Astrocyte (in vitro differentiated cells and primary cell): ENCODE measurements around the gene KCTD11. TPM values are rescaled to one million over a fixed set of nuclear protein-coding genes. Genes with fewer than 3 reads are reported as not detected.

Experiments used
- DNase-seq: peaks from one replicate; pipeline ENCODE4 v3.0.0-alpha.2; 2010; ENCODE audit warnings: low read depth
- FAIRE-seq: peaks from 2 replicates; lab custom pipeline; 2011; peaks lifted over from hg19 to GRCh38; lab: Jason Lieb, UNC
- H2AFZ ChIP-seq: 2 replicates; pipeline ENCODE4 v1.6.0; 2012; ENCODE audit warnings: low read depth, low read length, inconsistent platforms
- H3K27ac ChIP-seq: 2 replicates; pipeline ENCODE4 v1.5.1; 2011; ENCODE audit warnings: low read depth, low read length, inconsistent platforms
- H3K27me3 ChIP-seq: 2 replicates; pipeline ENCODE4 v1.6.0; 2011; ENCODE audit warnings: low read length, inconsistent platforms; ENCODE audit not compliant: insufficient read depth
- H3K36me3 ChIP-seq: 2 replicates; pipeline ENCODE4 v1.5.1; 2011; ENCODE audit warnings: low read length, inconsistent platforms; ENCODE audit not compliant: insufficient read depth
- H3K4me1 ChIP-seq: 2 replicates; pipeline ENCODE4 v1.5.1; 2011; ENCODE audit warnings: low read length, inconsistent platforms; ENCODE audit not compliant: insufficient read depth
- H3K4me2 ChIP-seq: 2 replicates; pipeline ENCODE4 v1.6.0; 2012; ENCODE audit warnings: low read length, inconsistent platforms
- H3K4me3 ChIP-seq: 2 replicates; pipeline ENCODE4 v1.5.1; 2011; ENCODE audit warnings: low read depth, mild to moderate bottlenecking, low read length, inconsistent platforms; ENCODE audit not compliant: insufficient read depth
- H3K79me2 ChIP-seq: 2 replicates; pipeline ENCODE4 v1.6.0; 2012; ENCODE audit warnings: mild to moderate bottlenecking, low read length, inconsistent platforms; ENCODE audit not compliant: insufficient read depth
- H3K9ac ChIP-seq: 2 replicates; pipeline ENCODE4 v1.6.0; 2012; ENCODE audit warnings: mild to moderate bottlenecking, low read length, inconsistent platforms
- H3K9me3 ChIP-seq: 2 replicates; pipeline ENCODE4 v1.5.1; 2012; ENCODE audit warnings: low read depth, mild to moderate bottlenecking, low read length, inconsistent platforms; ENCODE audit not compliant: insufficient read depth
- H4K20me1 ChIP-seq: 2 replicates; pipeline ENCODE4 v1.6.0; 2012; ENCODE audit warnings: low read length, inconsistent platforms; ENCODE audit not compliant: insufficient read depth
- H3K27ac Mint-ChIP-seq: one replicate; pipeline ENCODE4 v1.8.0; 2021; ENCODE audit warnings: mild to moderate bottlenecking, mixed read lengths; ENCODE audit not compliant: unreplicated experiment
- H3K27me3 Mint-ChIP-seq: one replicate; pipeline ENCODE4 v1.8.0; 2021; ENCODE audit warnings: low read depth, mixed read lengths; ENCODE audit not compliant: unreplicated experiment
- H3K36me3 Mint-ChIP-seq: one replicate; pipeline ENCODE4 v1.8.0; 2021; ENCODE audit warnings: low read depth, mixed read lengths; ENCODE audit not compliant: unreplicated experiment
- H3K4me1 Mint-ChIP-seq: one replicate; pipeline ENCODE4 v1.8.0; 2021; ENCODE audit warnings: low read depth, mixed read lengths; ENCODE audit not compliant: unreplicated experiment
- H3K4me3 Mint-ChIP-seq: one replicate; pipeline ENCODE4 v1.8.0; 2021; ENCODE audit warnings: mild to moderate bottlenecking, moderate library complexity, mixed read lengths; ENCODE audit not compliant: unreplicated experiment
- H3K9me3 Mint-ChIP-seq: one replicate; pipeline ENCODE4 v1.8.0; 2021; ENCODE audit warnings: mild to moderate bottlenecking, mixed read lengths; ENCODE audit not compliant: unreplicated experiment
- EZH2 ChIP-seq: IDR thresholded peaks from 2 replicates; pipeline ENCODE4 v1.6.1; 2012; ENCODE audit warnings: mild to moderate bottlenecking, low read length, inconsistent platforms; ENCODE audit not compliant: insufficient read depth
- total RNA-seq: library from RNA; stranded (reverse); gene quantifications from 2 replicates; pipeline ENCODE4 v1.2.1, GENCODE V29; 2021
- TF ChIP-seq, protein P1 (sequence below): IDR thresholded peaks from 2 replicates; pipeline ENCODE4 v1.5.1; 2011; ENCODE audit warnings: low read depth, mild to moderate bottlenecking, inconsistent platforms, low read length, moderate library complexity; ENCODE audit not compliant: insufficient read depth

The KCTD11 gene
- total RNA-seq, 1 donor from 2014 or later, result 31.6 TPM

DNA sequence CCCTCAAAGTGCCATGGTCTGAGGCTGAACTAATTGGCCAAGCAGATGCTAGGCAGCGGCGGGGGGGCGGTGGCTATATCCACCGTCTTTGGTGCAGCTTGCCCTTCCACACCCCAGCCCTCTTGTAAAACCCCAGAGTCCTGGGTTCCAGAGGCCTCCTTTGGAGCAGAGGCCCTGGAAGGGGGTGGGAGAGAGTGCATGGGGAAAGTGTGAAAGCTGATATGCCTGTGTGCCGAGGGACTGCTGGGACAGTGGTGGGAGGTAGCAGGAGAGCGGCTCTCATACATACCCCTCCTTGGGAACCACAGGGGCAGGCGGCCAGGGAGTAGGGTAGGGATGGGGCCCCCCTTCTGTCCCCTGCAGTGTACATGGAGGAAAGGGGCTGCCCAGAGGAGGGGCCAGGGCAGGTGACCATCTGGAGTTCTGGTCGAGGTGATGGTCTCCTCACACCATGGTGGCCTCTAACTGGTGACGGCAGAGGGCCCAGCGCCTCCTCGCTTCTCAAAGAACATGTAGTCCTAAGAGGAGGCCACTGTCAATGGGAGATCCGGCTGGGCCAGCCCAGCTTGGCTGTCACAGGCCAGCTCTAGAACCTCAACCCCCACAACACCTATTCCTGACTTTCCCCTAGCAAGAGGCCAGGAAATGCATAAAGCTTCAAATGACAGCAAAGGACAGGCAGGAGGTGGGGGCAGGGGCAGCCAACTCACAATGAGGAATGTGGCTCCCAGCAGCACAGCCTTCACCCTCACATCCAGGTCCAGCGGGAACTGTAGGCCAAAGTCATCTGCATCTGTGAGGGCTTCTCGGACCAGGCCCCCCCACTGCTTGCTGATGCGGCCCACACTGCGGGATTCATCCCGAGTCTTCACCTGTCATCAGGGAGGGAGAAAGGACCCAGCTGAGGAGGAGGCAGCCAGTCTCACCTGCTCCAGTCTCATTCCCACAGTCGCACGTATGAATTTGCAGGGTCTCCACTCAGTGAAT is 38.3 kb downstream of the KCTD11 start:
- H3K27ac Mint-ChIP-seq, result no peak overlapping the region
- H3K79me2 ChIP-seq, result peaks cover 23% of the 10 kb centered on the region
- H3K36me3 Mint-ChIP-seq, result peaks cover 21% of the 10 kb centered on the region
- H3K4me1 ChIP-seq, result peaks cover 12% of the 10 kb centered on the region
- peaks cover 5% of the 10 kb centered on the region for H3K4me1 Mint-ChIP-seq
- no peak overlapping the region for H2AFZ ChIP-seq
- no peak for TF ChIP-seq EZH2
- TF ChIP-seq, protein P1, sequence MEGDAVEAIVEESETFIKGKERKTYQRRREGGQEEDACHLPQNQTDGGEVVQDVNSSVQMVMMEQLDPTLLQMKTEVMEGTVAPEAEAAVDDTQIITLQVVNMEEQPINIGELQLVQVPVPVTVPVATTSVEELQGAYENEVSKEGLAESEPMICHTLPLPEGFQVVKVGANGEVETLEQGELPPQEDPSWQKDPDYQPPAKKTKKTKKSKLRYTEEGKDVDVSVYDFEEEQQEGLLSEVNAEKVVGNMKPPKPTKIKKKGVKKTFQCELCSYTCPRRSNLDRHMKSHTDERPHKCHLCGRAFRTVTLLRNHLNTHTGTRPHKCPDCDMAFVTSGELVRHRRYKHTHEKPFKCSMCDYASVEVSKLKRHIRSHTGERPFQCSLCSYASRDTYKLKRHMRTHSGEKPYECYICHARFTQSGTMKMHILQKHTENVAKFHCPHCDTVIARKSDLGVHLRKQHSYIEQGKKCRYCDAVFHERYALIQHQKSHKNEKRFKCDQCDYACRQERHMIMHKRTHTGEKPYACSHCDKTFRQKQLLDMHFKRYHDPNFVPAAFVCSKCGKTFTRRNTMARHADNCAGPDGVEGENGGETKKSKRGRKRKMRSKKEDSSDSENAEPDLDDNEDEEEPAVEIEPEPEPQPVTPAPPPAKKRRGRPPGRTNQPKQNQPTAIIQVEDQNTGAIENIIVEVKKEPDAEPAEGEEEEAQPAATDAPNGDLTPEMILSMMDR, result no peak
- peaks cover 25% of the 10 kb centered on the region for H3K36me3 ChIP-seq
- no peak overlapping the region for H3K27ac ChIP-seq
- no peaks in the 10 kb centered on the region for H3K27me3 ChIP-seq
- no peaks in the 10 kb centered on the region for H3K27me3 Mint-ChIP-seq
- no peaks in the 10 kb centered on the region for H3K9me3 ChIP-seq
- H3K4me3 ChIP-seq, result no peak overlapping the region
- no peak overlapping the region for H3K9ac ChIP-seq
- peak overlapping the region; percentile 14 for H3K4me3 Mint-ChIP-seq
- no peak for DNase-seq
- no peak for FAIRE-seq
- H3K9me3 Mint-ChIP-seq, result no peaks in the 10 kb centered on the region
- H3K4me2 ChIP-seq, result no peak overlapping the region
- peaks cover 38% of the 10 kb centered on the region for H4K20me1 ChIP-seq

DNA sequence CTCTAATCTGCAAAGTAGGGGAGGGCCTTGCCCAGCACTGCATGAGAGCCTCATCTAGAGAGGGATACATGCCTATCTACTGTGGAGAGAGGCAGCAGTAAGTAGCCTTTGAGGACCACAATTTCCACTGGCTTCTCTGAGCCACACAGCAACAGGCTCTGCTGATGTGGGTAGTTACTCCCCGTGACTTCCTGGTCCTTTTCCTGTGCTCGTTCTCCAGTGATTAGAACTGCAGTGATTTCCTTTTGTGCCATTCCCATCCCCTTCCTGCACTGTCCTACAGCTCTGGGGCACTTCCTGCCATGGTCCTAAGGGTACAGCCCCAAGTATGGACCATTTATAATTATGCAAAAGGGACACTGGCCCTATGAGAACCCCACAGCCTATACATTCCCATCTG is 39.3 kb downstream of the KCTD11 start:
- H3K4me3 Mint-ChIP-seq, result peak overlapping the region; percentile 34
- H3K27me3 Mint-ChIP-seq, result no peaks in the 10 kb centered on the region
- no peak overlapping the region for H3K27ac ChIP-seq
- peaks cover 23% of the 10 kb centered on the region for H3K79me2 ChIP-seq
- H3K4me3 ChIP-seq, result no peak overlapping the region
- peaks cover 13% of the 10 kb centered on the region for H3K4me1 ChIP-seq
- no peak overlapping the region for H3K9ac ChIP-seq
- peaks cover 38% of the 10 kb centered on the region for H4K20me1 ChIP-seq
- no peaks in the 10 kb centered on the region for H3K9me3 Mint-ChIP-seq
- H2AFZ ChIP-seq, result no peak overlapping the region
- FAIRE-seq (no peak), DNase-seq (no peak)
- H3K4me1 Mint-ChIP-seq, result peaks cover 5% of the 10 kb centered on the region
- no peak overlapping the region for H3K4me2 ChIP-seq
- no peak overlapping the region for H3K27ac Mint-ChIP-seq
- H3K9me3 ChIP-seq, result no peaks in the 10 kb centered on the region
- H3K36me3 Mint-ChIP-seq, result peaks cover 17% of the 10 kb centered on the region
- H3K36me3 ChIP-seq, result peaks cover 25% of the 10 kb centered on the region
- TF ChIP-seq EZH2, result no peak
- TF ChIP-seq, protein P1, result no peak
- no peaks in the 10 kb centered on the region for H3K27me3 ChIP-seq
